OCI-LY1 (cell line): ENCODE results near the gene PPP2R5C.

ENCODE experiments used
- EZH2 ChIP-seq: fragments of 200-600 bp; sonication (generic), shearing (Covaris generic); IDR thresholded peaks from 2 replicates; pipeline ENCODE4 v1.8.0; 2017; ENCODE audit warnings: borderline replicate concordance, mixed run types, mild to moderate bottlenecking, antibody characterized with exemption, low read length, moderate library complexity, mixed read lengths
- TF ChIP-seq, protein P1 (sequence below): fragments of 200-600 bp; sonication (generic), shearing (Covaris generic); IDR thresholded peaks from 2 replicates; pipeline ENCODE4 v1.5.1; 2017; ENCODE audit warnings: mild to moderate bottlenecking, antibody characterized with exemption, low read length, moderate library complexity, mixed read lengths

DNA sequence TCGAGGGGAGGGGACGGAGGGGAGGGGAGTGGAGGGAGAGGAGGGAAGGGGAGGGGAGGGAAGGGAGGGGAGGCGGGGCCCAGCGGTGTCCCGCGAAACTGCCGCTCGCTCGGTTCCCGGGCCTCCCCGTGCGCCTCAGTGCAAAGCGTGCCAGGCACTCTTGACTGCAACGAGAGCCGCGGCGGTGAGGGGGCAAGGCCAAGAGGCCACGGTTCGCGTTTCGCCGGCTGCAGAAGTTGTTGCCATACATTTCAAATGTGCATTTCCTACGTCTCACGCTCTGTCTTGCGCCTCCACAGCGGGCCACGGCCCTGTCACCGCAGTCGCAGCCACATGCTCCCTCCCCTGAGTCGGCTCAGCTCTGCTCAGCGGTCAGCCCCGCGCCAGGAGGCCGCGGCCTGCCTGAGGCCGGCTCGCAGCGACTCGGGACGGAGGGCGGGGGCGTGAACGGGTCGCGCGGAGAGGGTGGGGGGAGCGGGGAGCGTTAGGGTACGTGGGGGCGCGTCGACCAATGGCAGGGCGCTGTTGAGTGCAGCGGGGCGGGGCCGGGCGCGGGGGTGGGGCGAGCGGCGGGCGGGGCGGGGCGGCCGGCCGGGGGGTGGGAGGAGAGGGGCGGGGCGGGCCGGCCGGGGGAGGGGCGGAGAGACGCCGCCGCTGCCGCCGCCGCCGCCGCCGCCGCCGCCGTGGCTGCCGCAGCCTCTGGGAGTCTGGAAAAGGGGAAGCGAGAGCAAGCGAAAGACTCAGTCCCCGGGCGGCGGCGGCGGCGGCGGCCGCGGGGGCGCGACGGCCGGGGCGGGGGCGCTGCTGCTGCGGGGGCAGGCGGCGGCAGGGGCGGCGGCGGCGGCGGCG is at the start of gene PPP2R5C:
- TF ChIP-seq EZH2, result no peak
- TF ChIP-seq, protein P1, sequence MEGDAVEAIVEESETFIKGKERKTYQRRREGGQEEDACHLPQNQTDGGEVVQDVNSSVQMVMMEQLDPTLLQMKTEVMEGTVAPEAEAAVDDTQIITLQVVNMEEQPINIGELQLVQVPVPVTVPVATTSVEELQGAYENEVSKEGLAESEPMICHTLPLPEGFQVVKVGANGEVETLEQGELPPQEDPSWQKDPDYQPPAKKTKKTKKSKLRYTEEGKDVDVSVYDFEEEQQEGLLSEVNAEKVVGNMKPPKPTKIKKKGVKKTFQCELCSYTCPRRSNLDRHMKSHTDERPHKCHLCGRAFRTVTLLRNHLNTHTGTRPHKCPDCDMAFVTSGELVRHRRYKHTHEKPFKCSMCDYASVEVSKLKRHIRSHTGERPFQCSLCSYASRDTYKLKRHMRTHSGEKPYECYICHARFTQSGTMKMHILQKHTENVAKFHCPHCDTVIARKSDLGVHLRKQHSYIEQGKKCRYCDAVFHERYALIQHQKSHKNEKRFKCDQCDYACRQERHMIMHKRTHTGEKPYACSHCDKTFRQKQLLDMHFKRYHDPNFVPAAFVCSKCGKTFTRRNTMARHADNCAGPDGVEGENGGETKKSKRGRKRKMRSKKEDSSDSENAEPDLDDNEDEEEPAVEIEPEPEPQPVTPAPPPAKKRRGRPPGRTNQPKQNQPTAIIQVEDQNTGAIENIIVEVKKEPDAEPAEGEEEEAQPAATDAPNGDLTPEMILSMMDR, result no peak
